Erythroblast (primary cell): ENCODE data around the gene USH1C.

Source experiments
- DNase-seq, 2 experiments: peaks; one replicate each; lab custom pipeline; 2025; lab: John Stamatoyannopoulos, UW
- GATA1 ChIP-seq: IDR thresholded peaks from 2 replicates; pipeline ENCODE4 v1.6.1; 2011; ENCODE audit warnings: low read depth, mild to moderate bottlenecking, control low read depth, low read length, moderate library complexity
- POLR2A ChIP-seq: IDR thresholded peaks from 2 replicates; pipeline ENCODE4 v1.6.1; 2011; ENCODE audit warnings: mild to moderate bottlenecking, low read length

The USH1C gene

DNA sequence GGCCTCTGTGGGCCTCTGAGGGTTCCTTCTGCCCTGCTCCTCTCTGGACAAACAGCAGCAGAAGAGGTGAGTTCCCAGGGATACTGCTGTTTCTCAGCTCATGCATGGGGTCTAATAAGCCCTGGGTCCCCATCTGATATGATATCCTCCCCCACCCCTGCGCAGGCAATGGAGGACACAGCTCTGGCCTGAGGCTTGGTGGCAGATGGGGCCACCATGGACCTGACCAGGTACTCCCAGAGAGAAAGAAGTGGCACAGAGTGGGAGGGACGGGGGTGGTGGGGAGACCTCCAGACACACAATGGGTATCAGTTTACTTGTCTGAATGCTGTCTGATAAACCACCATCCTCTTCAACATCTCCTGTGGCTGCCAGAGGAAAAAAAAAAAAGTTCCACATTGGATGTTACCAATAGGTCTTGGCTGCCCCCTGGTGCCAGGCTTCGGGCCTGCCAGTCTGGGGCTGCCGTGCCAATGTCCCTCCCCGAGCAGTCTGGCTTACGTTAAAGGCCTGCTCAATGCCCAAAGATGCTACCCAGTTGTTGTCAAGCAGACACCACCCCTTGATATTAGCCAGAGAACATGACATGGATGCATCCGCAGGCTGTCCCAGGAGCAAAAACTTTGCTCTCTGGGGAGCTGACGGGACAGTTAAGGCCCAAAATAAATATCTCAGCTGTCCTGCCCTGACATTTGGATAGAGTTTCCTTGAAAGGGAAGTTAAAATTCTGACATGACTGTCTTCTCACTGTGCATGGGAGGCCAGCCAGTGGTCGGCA, 39.7 kb downstream of the USH1C start:
- DNase-seq, result peak; percentile 48 to 61
- TF ChIP-seq GATA1 (no peak), POLR2A (no peak)

DNA sequence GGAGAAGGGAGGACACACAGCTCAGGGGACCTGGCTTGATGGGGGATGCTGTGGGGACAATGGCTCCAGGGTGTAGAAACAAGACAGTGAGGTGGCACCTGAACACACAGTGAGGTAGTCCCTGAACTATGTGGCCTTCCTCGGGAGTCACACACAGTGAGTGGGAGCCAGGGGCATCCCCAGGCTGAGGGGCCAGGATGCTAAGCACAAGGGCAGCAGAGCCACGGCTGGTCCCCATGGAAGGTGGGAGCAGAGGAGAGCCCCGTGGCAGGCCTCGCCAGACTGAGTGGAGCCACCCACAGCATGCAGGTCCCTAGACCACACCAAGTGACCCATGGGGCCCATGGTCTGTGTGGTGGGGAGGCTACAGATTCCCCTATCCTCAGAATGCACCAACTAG, 41.6 kb downstream of the USH1C start:
- TF ChIP-seq GATA1, result no peak
- TF ChIP-seq POLR2A, result no peak
- DNase-seq, result no peak

DNA sequence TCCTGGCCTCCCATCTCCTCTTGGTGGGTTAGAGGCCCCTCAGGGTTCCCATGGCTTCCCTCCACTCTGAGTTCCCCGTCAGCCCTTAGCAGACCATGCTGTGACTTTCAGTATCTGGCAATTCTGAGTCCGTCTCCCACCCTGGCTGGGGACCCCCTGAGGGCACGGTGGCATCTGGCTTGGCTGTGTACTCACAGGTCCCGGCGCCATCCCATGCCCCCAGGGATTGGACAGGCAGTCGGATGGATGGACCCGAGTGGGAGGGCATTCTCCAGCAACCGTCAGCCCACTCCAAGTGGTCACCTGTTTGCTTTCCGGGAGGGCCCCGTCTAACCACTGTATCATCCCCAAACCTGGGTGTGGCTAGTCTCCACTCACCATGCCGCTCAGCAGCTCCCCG, 43.5 kb downstream of the USH1C start:
- TF ChIP-seq GATA1 (no peak), POLR2A (no peak)
- no peak for DNase-seq

DNA sequence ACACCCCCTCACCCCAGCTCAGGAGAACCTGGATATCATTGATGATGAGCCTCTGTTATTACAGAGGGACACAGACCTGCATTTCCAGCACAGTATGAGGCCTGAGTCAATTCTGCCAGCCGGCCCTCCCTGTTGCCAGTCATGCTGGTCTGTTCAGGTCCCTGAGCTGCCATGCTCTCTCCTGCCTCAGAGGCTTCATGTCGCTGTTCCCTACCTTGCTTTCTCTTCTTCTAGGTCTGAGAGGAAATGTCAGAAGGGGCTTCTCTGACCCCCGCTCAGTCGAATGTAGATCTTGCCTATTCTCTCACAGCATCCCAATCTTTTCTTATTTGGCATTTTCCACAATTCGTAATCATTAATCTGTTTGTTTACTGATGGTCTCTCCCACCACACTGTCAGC, 45.7 kb downstream of the USH1C start:
- TF ChIP-seq POLR2A, result no peak
- TF ChIP-seq GATA1, result no peak
- no peak for DNase-seq

DNA sequence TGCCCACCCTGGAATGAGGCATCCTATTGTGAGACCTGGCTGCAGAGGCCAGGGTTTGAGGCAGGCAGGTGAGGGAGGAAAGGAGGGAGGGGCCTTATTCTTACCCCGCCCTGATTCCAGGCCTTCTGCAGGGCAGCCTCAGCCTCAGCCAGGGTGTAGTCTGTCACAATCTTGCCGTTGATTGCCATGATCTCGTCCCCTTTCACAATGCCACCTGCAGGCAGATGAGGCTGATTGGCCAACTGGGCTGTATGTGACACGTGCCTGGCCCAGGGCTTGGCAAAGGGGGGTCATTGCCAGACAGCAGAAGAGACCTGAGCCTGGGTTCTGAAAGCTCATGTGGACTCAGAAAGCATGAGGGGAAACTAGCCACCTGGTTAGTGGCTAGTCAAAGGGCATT, 46.2 kb downstream of the USH1C start:
- no peak for DNase-seq
- TF ChIP-seq GATA1, result no peak
- no peak for TF ChIP-seq POLR2A

DNA sequence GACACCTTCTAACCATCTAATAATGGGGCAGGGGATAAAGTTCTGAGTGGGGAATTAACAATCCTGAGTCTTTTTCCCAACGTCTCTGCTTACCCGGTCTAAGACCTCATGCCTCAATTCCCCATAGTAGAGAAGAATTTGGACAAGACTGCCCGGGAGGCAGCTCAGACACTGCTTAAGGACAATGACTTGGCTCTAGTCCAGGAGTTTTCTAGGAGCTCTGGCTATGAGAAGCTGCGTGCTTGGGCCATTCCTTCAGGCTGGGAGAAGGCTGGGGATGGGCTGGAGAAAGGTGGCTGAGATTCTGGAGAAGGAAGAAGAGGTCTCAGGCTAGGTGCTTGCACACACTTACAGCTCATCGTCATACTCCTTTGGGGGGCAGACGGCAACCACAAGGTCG, 47.8 kb downstream of the USH1C start:
- TF ChIP-seq GATA1 (no peak), POLR2A (no peak)
- no peak for DNase-seq

DNA sequence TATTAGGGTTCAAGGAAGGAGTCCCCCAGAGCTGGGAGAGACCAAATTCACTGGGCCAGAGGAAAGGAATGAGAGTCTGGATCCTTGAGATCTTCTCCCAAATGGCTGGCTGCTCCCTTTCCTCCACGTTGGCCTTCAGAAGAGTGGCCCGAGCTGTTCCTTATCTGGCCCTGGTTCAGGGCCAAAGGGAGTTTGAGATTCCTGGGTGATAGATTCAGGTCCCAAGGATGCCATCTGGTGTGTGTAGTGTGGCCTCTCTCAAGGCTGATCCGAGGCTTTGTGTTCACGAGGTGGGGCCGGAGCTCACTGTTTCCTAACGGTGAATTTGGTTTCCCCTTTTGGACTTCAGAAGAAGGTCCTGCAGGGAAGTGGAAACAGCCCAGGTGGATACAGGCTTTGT, 50.2 kb downstream of the USH1C start:
- no peak for DNase-seq
- TF ChIP-seq POLR2A (no peak), GATA1 (no peak)

DNA sequence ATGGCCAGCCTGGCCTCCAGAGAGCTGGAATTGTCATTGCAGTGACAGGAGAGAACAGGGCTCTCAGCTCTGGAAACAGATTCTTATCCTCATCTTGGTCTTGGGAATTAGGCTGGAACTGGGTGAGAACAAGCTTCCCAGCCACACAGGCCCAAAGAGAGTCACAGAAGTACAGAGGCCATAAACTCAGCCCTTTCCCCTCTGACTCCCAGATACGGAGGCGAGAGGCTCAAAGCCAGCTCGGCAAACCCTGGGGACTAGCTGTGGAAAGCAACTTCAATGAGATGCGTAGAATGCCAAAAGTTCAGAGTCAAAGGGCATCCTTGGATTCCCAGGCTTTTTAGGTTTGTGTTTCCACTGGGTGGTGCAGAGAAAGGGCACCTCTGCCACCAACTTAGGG, 53.3 kb downstream of the USH1C start:
- DNase-seq, result no peak

DNA sequence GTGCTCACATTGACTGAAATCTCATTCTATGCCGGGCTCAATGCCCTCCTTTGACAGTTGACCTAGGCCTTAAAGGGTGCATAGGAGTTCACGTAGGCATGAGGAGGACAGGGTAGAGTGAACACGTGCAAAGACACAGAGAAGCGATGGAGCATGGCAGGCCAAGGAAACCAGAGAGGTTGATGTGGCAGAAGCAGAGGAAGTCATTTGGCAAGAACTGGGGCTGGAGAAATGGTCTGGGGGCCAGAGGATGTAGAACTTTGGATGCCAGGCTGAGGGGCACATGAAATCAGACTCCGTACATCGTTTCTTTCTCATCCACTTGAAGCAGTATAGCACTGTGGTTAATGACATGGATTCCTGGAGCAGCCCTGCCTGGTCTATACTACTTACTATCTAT, 54.0 kb downstream of the USH1C start:
- TF ChIP-seq POLR2A (no peak), GATA1 (no peak)
- DNase-seq, result no peak

More for the DNA sequence above, 53.3 kb downstream of the USH1C start:
- TF ChIP-seq POLR2A, result no peak
- TF ChIP-seq GATA1, result no peak

DNA sequence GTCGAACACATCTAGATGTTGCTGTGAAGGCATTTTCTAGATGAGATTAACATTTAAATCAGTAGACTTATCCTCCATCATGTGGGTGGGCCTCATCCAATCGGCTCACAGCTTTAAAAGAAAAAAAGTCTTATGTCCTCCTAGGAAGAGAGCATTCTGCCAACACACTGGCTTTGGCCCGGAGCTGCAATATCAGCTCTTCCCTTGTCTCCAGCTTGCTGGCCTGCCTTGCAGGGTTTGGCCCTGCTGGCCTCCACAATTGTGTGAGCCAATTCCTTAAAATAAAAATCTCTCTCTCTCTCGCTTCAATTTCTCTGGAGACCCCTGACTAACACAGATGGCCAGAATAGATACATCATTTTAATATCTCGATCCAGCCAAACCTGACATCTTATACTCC, 54.5 kb downstream of the USH1C start:
- no peak for DNase-seq
- TF ChIP-seq GATA1 (no peak), POLR2A (no peak)

DNA sequence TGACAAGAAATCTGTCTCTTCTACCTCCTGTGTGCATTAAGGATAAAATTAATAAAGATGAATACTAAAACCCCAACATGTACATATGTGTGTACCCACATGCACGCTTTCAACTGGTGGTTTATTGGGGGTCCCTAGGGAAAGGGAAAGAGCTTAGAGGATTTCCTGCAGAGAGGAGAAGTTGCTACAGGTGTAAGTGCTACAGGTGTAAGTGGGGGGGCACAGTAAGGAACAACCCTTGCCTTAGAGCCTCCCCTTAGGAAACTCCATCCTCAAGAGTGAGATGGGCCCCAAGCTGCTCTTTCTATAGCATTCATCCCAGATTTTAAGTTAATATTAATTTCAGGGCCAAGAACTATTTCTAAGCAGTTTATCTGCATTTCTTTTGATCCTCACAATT, 55.7 kb downstream of the USH1C start:
- no peak for DNase-seq
- TF ChIP-seq POLR2A (no peak), GATA1 (no peak)

DNA sequence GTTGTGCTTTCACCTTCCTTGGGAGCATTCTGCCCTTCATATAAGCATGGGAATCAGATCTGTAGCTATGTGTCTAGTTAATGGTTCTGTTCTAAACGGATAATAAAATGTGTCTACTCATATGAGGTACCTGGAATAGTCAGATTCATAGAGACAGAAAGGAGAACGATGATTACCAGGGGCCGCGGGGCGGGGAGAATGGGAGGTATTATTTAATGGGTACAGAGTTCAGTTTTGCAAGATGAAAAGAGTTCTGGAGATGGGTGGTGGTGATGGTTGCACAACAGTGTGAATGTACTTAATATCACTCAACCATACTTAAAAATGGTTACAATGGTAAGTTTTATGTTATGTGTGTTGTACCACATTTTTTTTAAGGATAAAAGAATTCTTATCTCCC, 57.6 kb downstream of the USH1C start:
- TF ChIP-seq POLR2A (no peak), GATA1 (no peak)
- no peak for DNase-seq

DNA sequence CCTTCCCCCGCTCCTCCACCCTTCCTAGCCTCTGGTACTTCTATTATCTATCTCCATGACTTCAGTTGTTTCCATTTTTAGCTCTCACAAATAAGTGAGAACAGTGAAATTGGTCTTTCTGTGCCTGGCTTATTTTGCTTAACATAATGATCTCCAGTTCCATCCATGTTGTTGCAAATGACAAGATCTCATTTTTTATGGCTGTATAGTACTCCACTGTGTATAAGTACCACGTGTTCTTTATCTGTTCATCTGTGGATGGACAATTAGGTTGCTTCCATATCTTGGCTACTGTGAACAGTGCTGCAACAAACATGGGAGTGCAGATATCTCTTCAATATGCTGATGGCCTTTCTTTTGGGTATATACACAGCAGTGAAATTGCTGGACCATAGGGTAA, 60.7 kb downstream of the USH1C start:
- TF ChIP-seq POLR2A (no peak), GATA1 (no peak)
- no peak for DNase-seq

DNA sequence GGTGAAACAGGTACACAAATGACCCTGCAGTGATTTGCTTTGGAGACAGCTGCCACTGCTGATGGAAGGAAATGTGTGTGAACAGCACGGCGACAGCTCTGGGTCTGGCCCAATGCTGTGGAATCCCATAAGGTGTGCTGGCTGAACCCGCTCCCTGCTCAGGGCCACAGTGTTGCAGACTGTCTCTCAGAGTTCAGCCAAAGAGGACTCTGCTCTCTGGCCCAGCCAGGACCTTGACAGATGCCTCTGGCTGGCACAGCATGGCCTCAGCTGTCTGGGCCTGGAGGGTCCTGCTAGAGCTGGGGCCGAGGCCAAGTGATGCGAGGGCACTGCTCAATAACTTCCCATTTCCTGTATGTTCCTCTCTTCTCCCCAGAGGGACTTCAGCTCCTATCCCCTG, 62.3 kb downstream of the USH1C start:
- TF ChIP-seq POLR2A (no peak), GATA1 (no peak)
- DNase-seq, result no peak

DNA sequence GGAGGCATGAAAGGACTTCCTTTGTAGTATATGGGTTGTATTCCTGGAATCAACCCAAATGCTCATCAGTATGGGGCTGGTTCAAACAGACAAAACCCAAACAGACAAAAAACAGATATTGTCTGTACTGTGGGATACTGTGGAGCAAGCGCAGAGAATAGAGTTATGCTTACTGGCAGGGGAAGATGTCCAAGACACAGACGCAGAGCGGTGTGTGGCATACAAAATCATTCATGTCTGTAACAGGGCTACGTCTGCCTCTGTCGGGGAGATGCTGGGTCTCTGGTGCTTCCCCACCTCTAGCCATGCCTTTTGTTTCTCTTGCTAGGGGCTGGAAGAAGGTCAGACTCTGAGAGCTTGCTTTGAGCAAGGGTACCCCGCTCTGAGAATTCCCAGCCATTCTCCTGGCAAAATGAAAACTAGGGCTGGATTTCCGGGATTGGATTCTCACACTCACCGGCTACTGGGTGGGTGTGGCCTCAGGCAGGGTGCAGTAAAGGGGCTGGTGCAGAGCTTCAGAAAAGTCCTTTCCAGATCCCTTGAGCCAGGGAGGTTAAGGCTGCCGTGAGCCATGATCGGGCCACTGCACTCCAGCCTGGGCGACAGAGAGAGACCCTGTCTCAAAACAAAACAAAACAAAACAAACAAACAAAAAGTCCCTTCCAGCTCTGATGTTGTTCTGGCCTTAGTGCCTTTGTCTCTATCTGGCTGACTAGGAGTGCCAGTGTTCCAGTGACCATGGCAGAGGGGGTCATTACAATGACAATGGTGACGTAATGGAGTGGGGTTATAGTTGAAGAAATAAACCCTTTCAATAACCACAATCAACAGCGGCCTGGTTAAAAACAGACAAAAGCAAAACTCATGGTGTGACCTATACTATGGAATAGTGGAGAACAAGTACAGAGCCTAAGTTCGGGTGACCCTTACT, 64.7 kb downstream of the USH1C start:
- TF ChIP-seq GATA1, result no peak
- TF ChIP-seq POLR2A, result no peak
- DNase-seq, result no peak

DNA sequence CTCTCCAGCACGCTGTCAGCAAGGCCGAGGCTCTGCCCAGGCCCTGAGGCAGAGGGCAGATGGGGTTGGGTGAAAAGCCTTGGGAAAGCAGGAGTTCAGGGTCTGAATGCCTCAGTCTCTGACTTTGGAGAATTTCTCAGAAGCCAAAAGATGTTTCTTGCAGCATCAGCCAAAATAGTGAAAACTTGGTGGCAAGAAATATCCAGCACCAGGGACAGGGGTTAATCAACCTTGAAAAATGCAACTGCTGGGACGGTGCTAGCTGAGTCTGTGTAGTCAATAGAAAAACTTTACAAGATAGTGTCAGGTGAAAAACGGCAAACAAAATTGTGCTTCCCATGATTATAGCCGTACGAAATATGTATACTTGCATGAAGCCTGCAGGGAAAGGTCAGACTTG, 66.1 kb downstream of the USH1C start:
- no peak for DNase-seq
- TF ChIP-seq GATA1, result no peak
- no peak for TF ChIP-seq POLR2A
